Kidney (tissue), 14 donors: Measurements from ENCODE around the gene ZGRF1. TPM values are rescaled to one million over a fixed set of nuclear protein-coding genes. Genes with fewer than 3 reads are reported as not detected.

Experiments
- DNase-seq, 5 donors: peaks; one replicate each; pipeline ENCODE4 v3.0.0-alpha.2; 2013 to 2020
- FAIRE-seq: peaks from 2 replicates; lab custom pipeline; 2012; peaks lifted over from hg19 to GRCh38; lab: Jason Lieb, UNC
- H3K27ac ChIP-seq, 2 donors: one replicate each; pipeline ENCODE4 v1.7.0; 2013; ENCODE audit warnings: low read depth in 2 of 2, low read length in 2 of 2, inconsistent platforms in 1 of 2
- H3K27me3 ChIP-seq: one replicate; pipeline ENCODE4 v1.7.1; 2013; ENCODE audit warnings: low read length, inconsistent platforms; ENCODE audit not compliant: control insufficient read depth, insufficient read depth
- H3K36me3 ChIP-seq, 3 donors: one replicate each; pipeline versions ENCODE4 v1.7.0 to v1.7.1; 2013; ENCODE audit warnings: low read length in 3 of 3, control low read depth in 1 of 3, inconsistent platforms in 1 of 3; ENCODE audit not compliant: insufficient read depth in 3 of 3, control insufficient read depth in 2 of 3
- H3K4me1 ChIP-seq, 3 donors: one replicate each; pipeline versions ENCODE4 v1.7.0 to v1.7.1; 2013; ENCODE audit warnings: low read length in 3 of 3, inconsistent platforms in 1 of 3, low read depth in 1 of 3; ENCODE audit not compliant: control insufficient read depth in 2 of 3, insufficient read depth in 2 of 3
- H3K4me3 ChIP-seq, 3 donors: one replicate each; pipeline versions ENCODE4 v1.7.0 to v1.8.1; 2013; ENCODE audit warnings: low read length in 3 of 3, control low read depth in 1 of 3, inconsistent platforms in 1 of 3
- H3K9ac ChIP-seq, 3 donors: one replicate each; pipeline versions ENCODE4 v1.7.0 to v1.7.1; 2013; ENCODE audit warnings: low read length in 3 of 3, control low read depth in 1 of 3, inconsistent platforms in 1 of 3
- H3K9me3 ChIP-seq, 3 donors: one replicate each; pipeline versions ENCODE4 v1.7.0 to v1.7.1; 2013; ENCODE audit warnings: low read length in 3 of 3, control low read depth in 1 of 3, inconsistent platforms in 1 of 3; ENCODE audit not compliant: control insufficient read depth in 2 of 3, insufficient read depth in 1 of 3
- intact Hi-C: fragments of 100-400 bp; cut with DNase I; formaldehyde crosslinking; loops from one replicate; pipeline ENCODE4 v1.11.1; 2022
- polyA plus RNA-seq: library from polyadenylated mRNA; stranded (reverse); fragments of 350-450 nt; fragmentation: Illumina TruSeq; extraction: RNeasy Lipid Tissue Mini Kit (QIAGEN cat#74804); gene quantifications from one replicate; pipeline ENCODE4 v1.2.3, GENCODE V29; 2014; ENCODE audit warnings: low read depth, low replicate concordance; ENCODE audit not compliant: insufficient read depth
- total RNA-seq: library from RNA; stranded (reverse); fragmentation: NEBNext Ultra II Directional; extraction: Animal tissue kit (Norgen Biotek cat#: 25700); gene quantifications from one replicate; pipeline ENCODE4 v1.2.1, GENCODE V29; 2021
- TF ChIP-seq, protein P1 (sequence below): IDR thresholded peaks from 3 replicates; pipeline ENCODE4 v1.5.1; 2012; ENCODE audit warnings: mild to moderate bottlenecking, moderate library complexity, borderline replicate concordance; ENCODE audit not compliant: insufficient read depth; ENCODE audit errors: extremely low read depth
- donor health status: control.
- donor health status: control.
- donor health status: control.
- donor health status: control.
- donor health status: control.
- donor health status: DM: yes; HTN: yes; CAD: no.
- donor health status: Normal renal cell carcinoma (clear cell type).

The ZGRF1 gene
- total and polyA plus RNA-seq, 2 donors from 2014 or later = 0.73 to 3.6 TPM

DNA sequence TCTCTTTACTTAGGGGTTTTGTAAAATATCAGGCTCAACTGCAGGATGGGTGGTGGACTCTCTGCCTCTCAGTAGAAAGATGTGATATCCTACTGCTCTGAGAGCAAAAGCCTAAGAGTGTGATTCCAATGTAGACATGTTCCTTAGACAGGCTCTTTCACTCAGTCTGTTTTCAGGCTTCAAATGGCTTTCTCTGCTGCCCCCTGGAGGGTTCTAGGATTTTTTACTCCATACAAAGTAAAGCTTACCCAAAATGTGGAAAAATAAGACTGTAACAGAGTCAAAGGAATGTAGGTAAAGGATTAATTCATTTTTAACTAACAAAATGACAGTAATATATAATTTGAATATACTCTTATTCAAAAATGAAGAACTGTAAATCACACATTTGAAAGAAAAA is 32.1 kb downstream of the ZGRF1 start:
- no peaks in the 10 kb centered on the region for H3K9me3 ChIP-seq
- TF ChIP-seq, protein P1, sequence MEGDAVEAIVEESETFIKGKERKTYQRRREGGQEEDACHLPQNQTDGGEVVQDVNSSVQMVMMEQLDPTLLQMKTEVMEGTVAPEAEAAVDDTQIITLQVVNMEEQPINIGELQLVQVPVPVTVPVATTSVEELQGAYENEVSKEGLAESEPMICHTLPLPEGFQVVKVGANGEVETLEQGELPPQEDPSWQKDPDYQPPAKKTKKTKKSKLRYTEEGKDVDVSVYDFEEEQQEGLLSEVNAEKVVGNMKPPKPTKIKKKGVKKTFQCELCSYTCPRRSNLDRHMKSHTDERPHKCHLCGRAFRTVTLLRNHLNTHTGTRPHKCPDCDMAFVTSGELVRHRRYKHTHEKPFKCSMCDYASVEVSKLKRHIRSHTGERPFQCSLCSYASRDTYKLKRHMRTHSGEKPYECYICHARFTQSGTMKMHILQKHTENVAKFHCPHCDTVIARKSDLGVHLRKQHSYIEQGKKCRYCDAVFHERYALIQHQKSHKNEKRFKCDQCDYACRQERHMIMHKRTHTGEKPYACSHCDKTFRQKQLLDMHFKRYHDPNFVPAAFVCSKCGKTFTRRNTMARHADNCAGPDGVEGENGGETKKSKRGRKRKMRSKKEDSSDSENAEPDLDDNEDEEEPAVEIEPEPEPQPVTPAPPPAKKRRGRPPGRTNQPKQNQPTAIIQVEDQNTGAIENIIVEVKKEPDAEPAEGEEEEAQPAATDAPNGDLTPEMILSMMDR = peak; percentile 55
- no peaks in the 10 kb centered on the region for H3K4me1 ChIP-seq
- no peak overlapping the region for H3K27ac ChIP-seq
- peak; percentile 17 for FAIRE-seq
- H3K36me3 ChIP-seq = no peaks in the 10 kb centered on the region
- H3K4me3 ChIP-seq = no peak overlapping the region
- H3K27me3 ChIP-seq = no peaks in the 10 kb centered on the region
- H3K9ac ChIP-seq = no peak overlapping the region
- DNase-seq = peak in 3 of 5 donors; percentile 48 to 79 (median 61)
- intact Hi-C loops = no loop called here

DNA sequence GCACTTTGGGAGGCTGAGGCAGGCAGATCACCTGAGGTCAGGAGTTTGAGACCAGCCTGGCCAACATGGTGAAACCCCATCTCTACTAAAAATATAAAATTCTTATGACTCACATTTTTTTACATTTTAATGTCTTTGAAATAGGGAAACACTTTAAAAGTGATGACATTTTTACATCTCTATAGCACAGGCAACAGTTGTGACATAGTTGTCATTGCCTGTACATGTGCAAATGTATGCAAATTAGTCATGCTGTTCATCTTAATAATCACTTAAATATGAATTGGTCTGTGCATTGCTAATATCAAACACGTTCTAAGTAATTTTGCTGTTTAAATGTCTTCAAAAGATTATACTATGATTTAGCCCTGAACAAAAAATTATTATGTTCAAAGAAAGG is 41.7 kb downstream of the ZGRF1 start:
- Histone ChIP-seq H3K4me3 (no peak overlapping the region), H3K9ac (no peak overlapping the region), H3K9me3 (peaks cover 0 to 2% (median 0%) of the 10 kb centered on the region in 3 donors), H3K4me1 (no peaks in the 10 kb centered on the region), H3K27ac (no peak overlapping the region), H3K27me3 (no peaks in the 10 kb centered on the region), H3K36me3 (no peaks in the 10 kb centered on the region)
- TF ChIP-seq, protein P1 = no peak
- DNase-seq (no peak), FAIRE-seq (no peak)
- intact Hi-C loops = no loop called here

DNA sequence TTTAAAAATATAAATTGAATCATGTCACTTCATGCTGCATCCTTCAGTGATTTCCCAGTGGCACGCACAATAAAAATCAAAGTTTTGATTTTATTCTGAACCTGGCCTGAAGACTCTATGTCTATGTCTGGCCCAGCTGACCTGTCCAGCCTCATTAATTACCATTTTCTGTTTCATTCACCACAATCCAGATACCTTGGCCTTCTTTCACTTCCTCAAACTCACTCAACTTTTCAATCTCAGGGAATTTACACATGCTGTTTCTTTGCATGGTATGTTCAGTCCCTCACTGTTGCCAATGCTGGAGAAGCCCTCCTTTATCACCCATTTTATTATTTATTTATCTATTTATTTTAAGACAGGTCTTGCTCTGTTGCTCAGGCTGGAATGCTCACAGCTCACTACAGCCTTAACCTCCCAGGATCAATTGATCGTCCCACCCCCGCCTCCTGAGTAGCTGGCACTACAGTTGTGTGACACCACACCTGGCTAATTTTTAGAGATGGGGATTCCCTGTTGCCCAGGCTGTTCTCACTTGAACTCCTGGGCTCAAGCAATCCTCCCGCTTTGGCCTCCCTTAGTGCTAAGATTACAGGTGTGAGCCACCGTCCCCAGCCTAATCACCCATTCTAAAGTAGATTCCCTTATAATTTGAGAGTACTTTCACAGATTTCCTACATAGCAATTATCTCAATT is 43.1 kb downstream of the ZGRF1 start:
- FAIRE-seq = no peak
- Histone ChIP-seq H3K9ac (no peak overlapping the region), H3K4me1 (no peaks in the 10 kb centered on the region), H3K27ac (no peak overlapping the region), H3K36me3 (no peaks in the 10 kb centered on the region), H3K9me3 (peaks cover 0 to 2% (median 0%) of the 10 kb centered on the region in 3 donors), H3K4me3 (no peak overlapping the region), H3K27me3 (no peaks in the 10 kb centered on the region)
- TF ChIP-seq, protein P1 = no peak
- DNase-seq = no peak
- intact Hi-C loops = no loop called here

DNA sequence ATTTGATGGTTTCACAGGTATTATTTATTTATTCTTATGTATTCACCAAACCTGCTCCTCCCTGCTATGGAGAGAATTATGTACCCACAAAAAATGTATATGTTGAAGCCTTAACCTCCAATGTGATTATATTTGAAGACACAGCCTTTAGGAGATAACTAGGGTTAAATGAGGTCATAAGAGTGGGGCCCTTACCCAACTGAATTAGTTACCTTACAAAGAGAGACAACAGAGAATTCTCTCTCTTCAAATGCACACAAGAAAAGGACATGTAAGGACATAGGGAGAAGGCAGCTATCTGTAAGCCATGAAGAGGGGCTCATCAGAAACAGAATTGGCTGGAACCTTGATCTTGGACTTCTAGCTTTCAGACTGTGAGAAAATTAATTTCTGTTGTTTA is 44.0 kb downstream of the ZGRF1 start:
- Histone ChIP-seq H3K9me3 (peaks cover 0 to 2% (median 0%) of the 10 kb centered on the region in 3 donors), H3K36me3 (no peaks in the 10 kb centered on the region), H3K4me3 (no peak overlapping the region), H3K27ac (no peak overlapping the region), H3K27me3 (no peaks in the 10 kb centered on the region), H3K9ac (no peak overlapping the region), H3K4me1 (no peaks in the 10 kb centered on the region)
- TF ChIP-seq, protein P1 = no peak
- DNase-seq = no peak
- intact Hi-C loops = no loop called here
- FAIRE-seq = no peak
